ENCODE results near the gene BBS2. TPM values are rescaled to one million over a fixed set of nuclear protein-coding genes. Genes with fewer than 3 reads are reported as not detected.

BBS2 gene
- total RNA-seq, 3 donors from 2014 or later (not counting 1 experiment from before 2014, with no cell fraction given) = 36.8 to 40.3 (median 38.2) TPM

Other genes with a start within 250 kb of the BBS2 start
- 10 to 100 TPM; 58.4 to 87.1 (median 71.7) TPM for gene AMFR, start 94.5 kb downstream of the BBS2 start, total RNA-seq
- 100 to 1,000 TPM in 1 of 3 donors, 10 to 100 TPM in 2; 78.1 to 108 (median 90.0) TPM for gene NUDT21, start 68.7 kb downstream of the BBS2 start, total RNA-seq
- gene OGFOD1, start 68.5 kb downstream of the BBS2 start, total RNA-seq = 10 to 100 TPM; 12.7 to 20.6 (median 13.1) TPM
- not detected for gene MT4, start 45.0 kb upstream of the BBS2 start, total RNA-seq
- not detected for gene MT3, start 69.5 kb upstream of the BBS2 start, total RNA-seq
- 10 to 100 TPM; 33.0 to 81.5 (median 70.6) TPM for gene MT2A, start 88.6 kb upstream of the BBS2 start, total RNA-seq
- gene MT1E, start 105.8 kb upstream of the BBS2 start, total RNA-seq = 1 to 10 TPM in 1 of 3 donors, under 1 TPM in 1, not detected in 1; 0.40 to 3.2 TPM
- not detected for gene MT1M, start 112.6 kb upstream of the BBS2 start, total RNA-seq
- not detected for gene MT1A, start 118.6 kb upstream of the BBS2 start, total RNA-seq
- not detected for gene MT1B, start 131.9 kb upstream of the BBS2 start, total RNA-seq
- 1 to 10 TPM; 3.8 to 8.0 (median 5.4) TPM for gene MT1F, start 137.9 kb upstream of the BBS2 start, total RNA-seq
- 1 to 10 TPM in 1 of 3 donors, under 1 TPM in 1, not detected in 1; 0.80 to 1.5 TPM for gene MT1G, start 148.0 kb upstream of the BBS2 start, total RNA-seq
- gene MT1H, start 149.8 kb upstream of the BBS2 start, total RNA-seq = not detected
- gene MT1X, start 162.4 kb upstream of the BBS2 start, total RNA-seq = 10 to 100 TPM; 17.6 to 23.1 (median 20.0) TPM
- gene NUP93, start 210.1 kb upstream of the BBS2 start, total RNA-seq = 10 to 100 TPM; 83.7 to 88.8 (median 87.9) TPM

Data from natural killer cell (primary cell).